Activated CD4-positive, alpha-beta T cell treated with anti-CD3 and anti-CD28 coated beads, Interleukin-2, amount 50 U/mL, for 48 hours (primary cell): Measurements from ENCODE around the gene SRP68.
A peak's percentile ranks its signal among the peaks of the same experiment; 100 is the strongest.

ENCODE experiments used
- DNase-seq, 2 experiments: peaks; one replicate each; pipeline ENCODE4 v3.0.0-alpha.2; 2020

Gene SRP68

DNA sequence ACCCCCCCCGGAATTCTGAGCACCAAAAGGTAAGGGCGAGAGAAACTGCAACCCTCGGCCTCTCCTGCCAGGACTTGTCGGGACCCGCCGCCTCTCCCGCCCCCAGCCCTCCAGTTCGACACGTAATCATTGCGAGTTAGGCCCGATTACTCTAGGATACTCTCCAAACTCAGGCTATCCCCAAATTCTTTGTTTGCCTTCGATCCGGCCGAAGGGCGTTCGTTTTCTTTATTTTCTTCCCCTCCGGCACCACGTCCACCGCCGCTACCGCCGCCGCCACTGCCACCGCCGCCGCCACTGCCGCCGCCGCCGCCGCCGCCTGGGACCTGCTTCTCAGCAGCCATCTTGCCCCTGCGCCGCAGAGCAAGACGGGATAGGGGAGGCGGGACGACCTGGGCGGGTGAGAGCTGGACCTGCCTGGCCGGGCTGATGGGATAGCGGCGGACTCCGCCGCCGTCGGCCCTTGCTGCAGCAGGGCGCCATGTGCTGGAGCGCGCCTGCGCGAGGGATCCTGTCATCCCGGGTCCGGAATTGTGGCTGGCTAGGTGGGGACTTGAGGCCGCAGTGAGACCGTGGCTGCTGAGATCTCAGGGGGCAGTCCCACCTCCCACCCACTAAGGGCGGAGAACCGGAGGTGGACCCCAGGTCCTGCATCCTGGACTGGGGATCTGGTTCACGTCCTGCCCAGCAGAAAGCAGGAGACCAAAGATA lies at the start of gene SRP68:
TSS of gene SRP68 (minus strand) at position 370 of the 711 bp plus-strand sequence. CDS start at position 344, 26 bp downstream.
- peak; percentile 87 to 89 for DNase-seq

DNA sequence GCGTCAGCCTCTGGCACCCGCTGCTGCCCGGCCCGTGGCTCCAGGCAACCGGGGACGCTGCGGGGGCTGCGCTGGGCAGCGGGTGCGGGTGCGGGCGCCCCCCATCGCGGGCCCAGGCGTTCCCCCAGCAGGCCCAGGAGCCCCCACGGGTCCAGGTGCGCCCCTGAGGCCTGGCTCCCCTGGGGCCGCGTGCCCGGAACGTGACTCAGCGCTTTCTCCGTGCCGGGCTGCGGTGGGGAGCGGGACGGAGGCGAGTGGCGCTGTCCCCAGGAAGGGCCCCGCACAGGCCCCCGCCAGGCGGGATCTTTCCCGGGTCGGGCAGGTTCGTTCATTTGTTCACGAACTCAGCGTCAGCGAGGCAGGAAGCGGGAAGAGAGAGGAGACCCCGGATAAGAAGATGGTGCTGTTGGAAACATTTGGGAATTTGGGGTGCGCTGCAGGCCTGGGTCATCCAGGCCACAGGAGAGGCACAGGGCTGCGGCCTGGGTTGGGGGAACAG lies 49.7 kb upstream of the SRP68 start:
- DNase-seq = peak in 1 of 2 experiments; percentile 31

DNA sequence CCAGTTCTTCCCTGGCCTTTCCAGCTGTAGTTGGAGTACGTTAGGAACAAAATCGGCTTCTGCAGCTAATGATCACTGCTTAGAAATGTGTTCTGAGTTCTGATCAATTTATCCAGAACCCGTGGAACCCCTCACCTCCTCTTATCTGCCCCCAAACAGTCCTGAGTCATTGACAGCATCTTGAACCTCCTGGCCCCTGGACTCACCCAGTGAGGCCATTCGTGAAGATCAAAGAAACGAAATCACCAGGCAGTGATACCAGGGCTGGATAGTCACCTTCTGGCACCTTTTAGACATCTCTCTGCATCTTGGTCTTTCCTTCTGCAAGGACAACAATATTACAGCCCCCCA lies 48.3 kb upstream of the SRP68 start:
- DNase-seq = no peak

DNA sequence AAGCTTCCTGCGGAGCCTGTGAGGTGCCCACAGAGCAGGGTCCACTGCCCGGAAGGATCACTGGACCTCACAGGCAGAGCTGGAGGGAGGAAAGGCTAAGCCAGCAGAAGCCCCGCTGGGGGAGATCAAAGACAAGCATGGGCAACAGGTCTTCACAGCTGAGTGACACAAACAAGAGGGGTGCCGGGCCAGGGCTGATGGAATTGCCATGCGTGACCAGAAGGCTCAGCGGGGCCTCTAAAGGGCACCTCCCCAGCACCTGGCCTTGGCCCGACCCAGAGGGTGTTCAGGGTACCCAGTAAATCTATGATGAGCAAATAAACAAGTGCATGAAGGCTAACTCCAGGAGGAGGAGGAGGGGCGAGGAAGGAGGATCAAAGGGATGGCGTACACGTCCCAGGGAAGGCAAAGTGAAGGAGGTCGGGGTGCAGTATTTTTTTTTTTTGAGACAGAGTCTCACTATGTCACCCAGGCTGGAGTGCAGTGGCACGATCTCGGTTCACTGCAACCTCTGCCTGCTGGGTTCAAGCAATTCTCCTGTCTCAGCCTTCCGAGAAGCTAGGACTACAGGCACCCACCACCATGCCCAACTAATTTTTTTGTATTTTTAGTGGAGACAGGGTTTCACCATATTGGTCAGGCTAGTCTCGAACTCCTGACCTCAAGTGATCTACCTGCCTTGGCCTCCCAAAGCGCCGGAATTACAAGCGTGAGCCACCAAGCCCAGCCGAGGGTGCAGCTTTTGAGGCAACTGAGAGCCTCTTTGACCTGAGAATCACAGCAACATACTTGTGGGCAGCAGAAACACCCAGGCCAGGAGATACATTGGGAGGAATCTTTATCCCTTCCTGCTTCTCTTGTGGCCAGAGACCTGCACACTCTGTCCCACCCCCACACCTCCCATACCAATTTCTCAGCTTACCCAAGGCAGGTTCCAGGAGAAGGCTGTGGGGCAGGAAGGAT lies 47.4 kb upstream of the SRP68 start:
- no peak for DNase-seq

DNA sequence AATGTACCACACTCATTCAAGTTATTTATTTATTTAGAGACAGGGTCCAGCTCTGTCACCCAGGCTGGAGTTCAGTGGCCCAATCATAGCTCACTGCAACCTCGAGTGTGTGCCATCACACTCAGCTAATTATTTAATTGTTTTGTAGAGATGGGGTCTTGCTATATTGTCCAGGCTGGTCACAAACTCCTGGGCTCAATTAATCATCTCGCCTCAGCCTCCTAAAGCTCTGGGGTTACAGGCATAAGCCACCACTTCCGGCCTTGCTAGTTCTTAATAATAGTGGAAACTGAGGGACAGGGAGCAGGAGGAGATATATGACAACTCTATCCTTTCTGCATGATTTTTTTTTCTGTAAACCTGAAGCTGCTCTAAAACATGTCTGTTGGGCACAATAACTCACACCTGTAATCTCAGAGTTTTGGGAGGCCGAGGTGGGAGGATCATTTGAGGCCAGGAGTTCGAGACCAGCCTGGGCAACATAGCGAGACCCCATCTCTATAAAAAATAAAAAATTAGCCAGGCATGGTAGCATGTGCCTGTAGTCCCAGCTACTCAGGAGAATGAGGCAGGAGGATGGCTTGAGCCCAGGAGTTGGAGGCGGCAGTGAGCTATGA lies 42.9 kb upstream of the SRP68 start:
- DNase-seq = no peak

DNA sequence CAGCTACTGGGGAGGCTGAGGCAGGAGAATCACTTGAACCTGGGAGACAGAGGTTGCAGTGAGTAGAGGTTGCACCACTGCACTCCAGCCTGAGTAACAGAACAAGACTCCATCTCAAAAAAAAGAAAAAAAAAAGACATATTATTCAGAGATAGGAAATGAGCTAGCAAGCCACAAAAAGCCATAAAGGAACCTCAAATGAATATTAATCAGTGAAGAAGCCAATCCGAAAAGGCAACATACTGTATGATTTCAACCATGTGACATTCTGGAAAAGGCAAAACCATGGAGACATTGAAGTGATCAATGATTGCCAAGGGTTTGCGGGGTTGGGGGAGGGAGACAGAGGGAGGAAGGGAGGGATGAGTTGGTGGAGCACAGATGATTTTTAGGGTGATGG lies 39.6 kb upstream of the SRP68 start:
- DNase-seq = no peak

DNA sequence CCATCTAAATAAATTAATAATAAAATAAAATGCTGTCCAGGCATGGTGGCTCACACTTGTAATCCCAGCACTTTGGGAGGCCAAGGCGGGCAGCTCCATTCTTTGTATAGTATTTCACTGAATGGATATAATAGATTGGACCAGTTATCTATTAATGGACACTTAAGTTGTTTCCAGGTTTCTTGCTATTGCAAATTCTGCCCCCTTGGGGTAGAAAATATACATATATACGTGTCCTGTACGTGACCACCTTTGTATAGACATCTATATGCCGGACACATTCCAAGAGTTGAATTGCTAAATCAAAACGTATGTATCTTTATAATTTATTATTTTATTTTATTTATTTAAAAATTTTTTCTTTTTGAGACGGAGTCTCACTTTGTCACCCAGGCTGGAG lies 35.2 kb upstream of the SRP68 start:
- no peak for DNase-seq

DNA sequence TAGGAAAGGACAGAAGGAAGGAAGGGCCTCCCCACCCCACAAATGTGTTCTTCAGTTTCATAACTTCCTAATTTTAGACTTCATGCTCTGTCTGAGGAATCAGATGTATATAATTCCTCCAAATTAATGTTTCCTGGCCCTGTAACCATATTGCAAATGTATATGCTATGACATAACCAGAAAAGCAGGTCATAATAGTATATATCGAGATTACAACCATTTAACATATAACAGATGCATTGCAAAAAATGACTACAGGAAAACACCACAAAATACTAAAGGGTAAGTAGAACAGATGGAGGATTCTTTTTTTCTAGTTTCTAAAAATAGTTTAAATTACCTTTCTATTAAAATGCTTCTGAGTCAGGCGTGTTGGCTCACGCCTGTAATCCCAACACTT lies 34.4 kb upstream of the SRP68 start:
- DNase-seq = no peak

DNA sequence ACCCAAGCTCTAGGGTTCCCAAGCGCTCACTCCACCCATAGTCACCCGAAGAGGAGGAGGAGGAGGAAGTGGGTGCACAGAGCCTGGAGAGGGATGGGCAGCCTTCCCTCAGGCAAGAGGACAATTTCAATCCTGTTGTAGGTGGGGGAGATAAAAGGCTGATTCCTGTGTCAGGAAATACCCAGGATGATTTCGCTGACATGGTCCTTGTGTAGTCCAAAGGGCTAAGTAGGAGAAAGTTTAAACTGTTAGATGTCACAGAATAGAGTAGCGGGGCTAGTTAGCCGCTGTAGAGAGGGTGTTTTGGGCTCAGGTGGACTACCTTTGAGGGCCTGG lies 32.5 kb upstream of the SRP68 start:
- DNase-seq = no peak

DNA sequence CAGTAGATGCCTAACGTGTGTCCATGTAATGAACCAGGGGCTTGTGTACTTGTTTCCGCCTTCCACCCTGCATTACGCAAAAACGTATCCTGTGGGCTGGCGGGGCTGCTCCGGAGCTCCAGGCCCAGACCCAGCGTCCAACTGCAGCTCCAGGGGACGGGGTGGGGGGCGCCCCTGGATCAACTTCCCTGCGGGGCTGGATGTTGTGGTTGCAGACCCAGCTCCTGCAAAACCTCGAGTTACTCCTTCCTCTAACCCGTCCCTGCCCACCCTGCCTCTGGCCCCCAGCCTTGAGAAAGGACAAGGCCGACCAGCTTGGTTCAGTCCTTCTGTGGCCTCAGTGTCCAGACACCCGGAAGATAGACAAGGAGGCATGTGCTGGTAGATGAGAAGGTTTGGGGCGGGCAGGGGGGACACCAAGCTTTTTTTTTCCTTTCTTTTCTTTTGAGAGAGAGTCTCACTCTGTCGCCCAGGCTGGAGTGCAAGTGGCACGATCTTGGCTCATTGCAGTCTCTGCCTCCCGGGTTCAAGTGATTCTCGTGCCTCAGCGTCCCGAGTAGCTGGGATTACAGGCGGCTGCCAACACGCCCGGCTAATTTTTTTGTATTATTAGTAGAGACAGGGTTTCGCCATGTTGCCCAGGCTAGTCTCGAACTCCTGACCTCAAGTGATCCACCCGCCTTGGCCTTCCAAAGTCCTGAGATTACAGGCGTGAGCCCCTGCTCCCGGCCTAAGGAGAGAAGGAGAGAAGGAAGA lies 32.0 kb upstream of the SRP68 start:
- no peak for DNase-seq

DNA sequence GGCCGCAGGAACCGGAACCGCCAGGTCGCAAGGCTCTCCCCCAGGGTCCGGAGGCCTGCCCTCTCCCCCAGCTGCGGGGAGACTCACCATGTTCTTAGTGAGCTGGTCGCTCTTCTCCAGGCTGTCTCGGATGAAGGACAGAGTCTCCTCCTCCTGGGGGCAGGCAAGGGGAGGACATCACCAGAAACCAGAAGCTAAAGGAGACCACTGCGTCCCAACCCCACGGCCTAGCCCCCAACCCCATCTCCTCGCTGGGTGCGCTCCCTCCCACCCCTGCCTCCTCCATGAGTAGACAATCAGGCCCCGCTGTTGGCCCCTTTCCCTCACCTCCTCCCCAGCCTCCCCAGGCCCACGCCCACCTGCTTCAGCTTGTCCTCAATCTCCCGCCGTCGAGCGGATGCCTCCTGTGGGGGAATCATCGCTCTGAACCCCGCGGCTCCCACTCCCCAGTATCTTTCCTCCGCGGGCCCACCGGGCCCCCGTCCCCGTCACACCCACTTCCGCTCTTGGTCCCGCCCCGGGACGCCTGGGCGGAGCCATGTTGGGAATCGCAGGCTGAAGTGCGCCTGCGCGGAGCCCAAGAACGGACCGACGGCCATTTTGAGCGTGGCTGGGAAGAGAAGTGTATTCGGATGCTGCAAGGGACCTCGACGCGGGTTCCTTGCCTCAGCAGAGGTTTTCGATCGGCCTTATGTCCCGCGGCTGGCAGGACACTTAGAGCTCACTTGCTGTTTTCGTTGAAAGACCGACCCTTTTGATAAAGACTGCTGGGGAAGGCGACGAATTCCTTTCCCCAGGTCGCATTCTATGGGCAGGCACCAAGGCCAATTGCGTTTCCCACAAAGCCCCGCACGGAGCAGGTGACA lies 31.2 kb upstream of the SRP68 start, which contains the start of gene EXOC7:
TSS of gene EXOC7 (minus strand) at position 514 of the 866 bp plus-strand sequence. CDS start at position 419, 95 bp downstream.
- DNase-seq = peak; percentile 93 to 94

DNA sequence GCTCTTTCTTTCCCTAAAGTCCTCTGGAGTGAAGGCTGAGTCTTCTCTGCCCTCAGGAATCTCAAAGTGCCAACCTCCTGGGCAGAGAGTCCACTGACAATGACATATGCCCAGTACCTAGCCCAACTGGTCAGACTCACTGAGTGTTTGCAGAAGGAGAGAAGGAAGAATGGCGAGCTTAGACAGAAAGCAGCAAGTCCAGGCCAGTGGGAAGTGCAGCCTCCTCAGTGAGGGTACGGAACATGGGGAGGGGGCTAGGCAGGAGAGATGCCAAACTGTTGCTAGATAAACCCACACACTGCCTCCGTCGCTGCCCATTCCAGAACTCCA lies 30.6 kb upstream of the SRP68 start:
- no peak for DNase-seq

DNA sequence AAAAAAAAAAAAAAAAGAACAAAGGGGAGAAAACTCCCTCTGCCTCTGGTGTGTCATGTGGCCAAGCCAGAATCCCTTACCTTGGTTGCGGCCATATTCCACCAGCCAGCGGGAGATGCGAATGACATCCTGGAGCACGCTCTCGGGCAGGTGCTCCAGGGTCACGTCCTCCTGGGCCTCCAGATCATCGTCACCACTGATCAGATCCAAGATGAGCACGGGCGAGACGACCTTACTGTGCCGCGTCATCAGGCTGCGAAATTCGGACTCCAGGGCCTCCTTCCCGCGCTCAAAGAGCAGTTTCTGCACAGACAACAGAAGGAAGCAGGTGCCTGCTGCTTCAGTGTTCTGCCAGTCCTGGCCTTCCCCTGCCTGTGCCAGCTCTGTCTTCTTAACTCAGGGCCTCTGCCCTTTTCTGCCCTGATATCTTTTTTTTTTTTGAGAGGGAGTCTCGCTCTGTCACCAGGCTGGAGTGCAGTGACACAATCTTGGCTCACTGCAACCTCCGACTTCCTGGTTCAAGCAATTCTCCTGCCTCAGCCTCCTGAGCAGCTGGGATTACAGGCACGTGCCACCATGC lies 25.5 kb upstream of the SRP68 start:
- no peak for DNase-seq

DNA sequence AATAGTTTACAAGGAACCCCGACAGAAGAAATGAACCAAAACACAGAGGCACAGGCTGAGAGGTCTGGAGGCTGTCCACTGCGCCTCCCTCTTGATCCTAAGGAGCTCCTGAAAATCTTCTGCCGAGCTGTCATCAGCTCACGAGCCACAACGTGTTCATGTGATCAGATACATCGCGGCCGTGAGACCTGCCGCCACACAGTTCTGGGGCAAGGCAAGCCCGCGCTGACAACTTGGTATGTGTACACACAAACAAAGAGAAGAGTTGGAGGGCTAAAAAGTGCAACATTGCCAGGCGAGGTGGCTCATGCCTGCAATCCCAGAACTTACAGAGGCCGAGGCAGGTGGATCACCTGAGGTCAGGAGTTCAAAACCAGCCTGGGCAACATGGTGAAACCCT lies 23.6 kb upstream of the SRP68 start:
- DNase-seq = no peak

DNA sequence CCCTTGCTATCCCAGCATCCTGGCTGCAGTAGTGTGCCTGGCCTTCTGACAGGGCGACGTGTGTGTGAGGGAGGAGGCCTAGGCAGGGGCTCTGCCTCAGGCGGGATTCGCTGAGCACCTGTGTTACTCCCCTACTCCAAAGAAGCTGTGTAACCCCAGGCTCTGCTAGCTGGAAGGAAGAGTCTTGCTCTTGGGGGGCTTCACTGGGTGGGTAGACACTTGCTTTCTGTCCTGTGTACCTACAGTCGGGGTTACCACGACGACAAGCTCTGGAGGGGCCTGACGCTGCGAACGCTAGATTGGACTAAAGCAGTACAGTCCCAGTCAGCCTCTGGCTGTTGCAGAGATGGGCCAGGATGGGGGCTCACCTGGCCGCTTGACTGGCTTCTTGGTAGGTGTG lies 21.7 kb upstream of the SRP68 start:
- no peak for DNase-seq

DNA sequence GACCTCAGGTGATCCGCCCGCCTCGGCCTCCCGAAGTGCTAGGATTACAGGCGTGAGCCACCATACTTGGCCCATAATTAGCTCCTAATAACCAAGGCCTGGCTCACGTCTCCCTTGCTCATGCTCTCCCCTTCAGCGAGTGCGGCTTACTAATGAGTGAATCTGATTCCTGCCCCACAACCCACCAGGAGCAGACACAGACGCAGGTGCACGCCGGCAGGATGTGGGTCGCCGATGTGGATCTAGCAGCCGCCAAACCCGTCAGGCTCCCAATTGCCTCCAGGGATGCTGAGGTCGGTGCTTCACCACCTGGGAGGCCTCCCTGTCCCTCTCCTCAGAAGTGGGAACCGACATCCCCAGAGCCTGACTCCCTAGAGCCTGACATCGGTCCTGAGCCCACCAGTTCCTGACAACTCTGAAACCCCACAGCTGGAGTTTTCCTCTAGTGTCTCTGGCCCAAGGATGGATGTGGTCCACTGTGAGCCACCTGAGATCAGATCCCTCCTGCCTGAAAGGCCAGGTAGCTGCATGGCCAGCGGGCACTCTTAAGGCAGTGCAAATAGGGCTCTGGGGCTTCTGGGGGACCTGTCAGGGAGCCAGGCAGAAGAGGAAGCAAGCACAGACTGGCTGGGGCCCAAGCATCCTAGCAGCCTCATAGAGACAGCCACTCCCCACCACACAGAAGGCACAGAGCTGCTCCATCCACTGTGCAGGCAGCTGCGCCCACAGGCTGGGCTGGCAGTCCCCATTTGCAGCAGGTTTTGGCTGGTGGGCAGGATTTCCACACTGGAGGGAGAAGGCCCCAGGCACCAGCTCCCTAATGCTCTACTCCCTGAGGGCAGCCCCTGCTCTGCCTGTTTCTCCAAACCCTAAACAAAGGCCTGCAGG lies 20.5 kb upstream of the SRP68 start:
- DNase-seq = no peak

DNA sequence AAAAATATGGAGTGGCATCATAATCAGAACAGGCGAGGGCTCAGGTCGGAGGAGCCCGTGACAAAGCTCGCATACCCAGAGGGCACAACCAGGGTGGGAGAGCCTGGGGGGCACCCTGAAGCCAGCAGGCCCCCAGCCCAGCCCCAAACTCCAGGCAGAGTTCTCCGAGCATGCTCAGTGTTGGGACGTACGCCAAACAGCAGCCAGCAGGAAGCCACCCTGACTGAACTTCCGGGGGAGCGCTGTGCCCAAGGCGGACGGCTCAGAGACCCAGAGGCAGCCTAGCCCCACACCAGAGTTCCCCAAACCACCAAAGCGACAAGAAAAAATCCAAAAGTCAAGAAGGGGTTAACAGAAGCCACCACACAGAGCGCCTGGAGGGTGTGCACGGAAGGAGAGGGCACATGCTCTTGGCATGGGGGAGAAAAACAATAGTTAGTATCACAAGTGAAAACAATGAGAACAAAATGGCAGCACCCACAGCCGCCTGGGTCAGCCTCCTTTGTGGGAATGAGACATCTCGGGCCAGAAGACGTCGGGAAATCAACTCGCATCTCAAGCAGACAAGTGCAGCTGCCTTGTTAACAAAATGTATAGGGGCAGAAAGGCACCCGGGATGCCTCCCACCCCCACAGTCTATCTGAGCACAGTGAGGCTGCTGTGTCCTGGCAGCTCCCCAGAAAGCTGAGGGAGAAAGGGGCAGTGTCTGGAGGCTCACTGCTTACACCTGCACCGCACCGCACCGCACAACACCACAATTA lies 19.4 kb upstream of the SRP68 start:
- no peak for DNase-seq

DNA sequence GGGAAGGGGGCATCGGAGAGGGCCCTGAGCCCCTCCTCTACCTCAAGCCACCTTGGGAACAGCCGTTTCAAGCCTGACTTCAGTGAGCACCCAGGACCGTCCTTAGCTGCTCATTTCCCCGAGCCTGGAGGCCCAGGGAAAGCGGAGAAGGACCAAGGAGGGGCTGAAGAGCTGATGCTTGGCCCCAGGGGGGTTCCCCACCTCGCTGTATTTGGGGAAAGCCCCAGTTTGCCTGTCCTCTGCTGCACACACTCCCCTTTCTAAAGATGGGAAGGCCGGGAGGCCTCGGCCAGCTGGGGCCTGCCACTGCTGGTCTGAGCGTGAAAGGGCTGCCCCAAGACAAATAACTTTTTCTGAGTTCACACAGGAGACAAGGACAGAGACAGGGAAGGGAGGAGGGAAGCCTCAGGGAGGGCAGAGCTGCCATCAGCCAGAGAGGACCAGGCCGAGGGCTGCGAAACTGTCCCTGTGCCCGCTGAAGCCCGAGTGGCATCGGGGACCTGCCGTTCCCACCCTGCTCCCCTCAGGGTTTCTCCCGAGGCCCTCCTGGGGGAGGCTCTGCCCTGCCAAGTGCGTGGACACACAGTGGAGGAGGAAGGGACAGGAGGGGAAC lies 18.3 kb upstream of the SRP68 start:
- no peak for DNase-seq
